Umbilical cord (tissue), 2 donors: ENCODE results near the gene ESM1. TPM values are rescaled to one million over a fixed set of nuclear protein-coding genes. Genes with fewer than 3 reads are reported as not detected.

Source experiments
- DNase-seq: peaks from one replicate; pipeline ENCODE4 v3.0.0-alpha.2; 2015; ENCODE audit warnings: low spot score
- total RNA-seq: library from RNA; depleted of rRNA; stranded (reverse); fragments of >200 nt; gene quantifications from one replicate; pipeline ENCODE4 v1.2.3, GENCODE V29; 2014; ENCODE audit warnings: low replicate concordance; ENCODE audit not compliant: insufficient read depth

The ESM1 gene
- total RNA-seq, 1 donor from 2014 or later: 13.7 TPM

GRCh38 chr5:54986269-54986654 is 869 bp upstream of the ESM1 start:
- no peak for DNase-seq

- peak; percentile 56 for DNase-seq
Measured at GRCh38 chr5:54981928-54982327, 3.5 kb downstream of the ESM1 start.

GRCh38 chr5:54975701-54976100 is 9.7 kb downstream of the ESM1 start:
- DNase-seq: no peak

GRCh38 chr5:54969856-54970828 is 15.3 kb downstream of the ESM1 start:
- DNase-seq: no peak

- no peak for DNase-seq
Measured at GRCh38 chr5:54969242-54969641, 16.2 kb downstream of the ESM1 start.

GRCh38 chr5:54965806-54966205 is 19.6 kb downstream of the ESM1 start:
- no peak for DNase-seq

GRCh38 chr5:54964405-54964804 is 21.0 kb downstream of the ESM1 start:
- no peak for DNase-seq

- no peak for DNase-seq
Measured at GRCh38 chr5:54959673-54960418, 25.5 kb downstream of the ESM1 start.

GRCh38 chr5:54956922-54957321 is 28.5 kb downstream of the ESM1 start:
- DNase-seq: no peak

GRCh38 chr5:54947187-54947586 is 38.2 kb downstream of the ESM1 start:
- no peak for DNase-seq

GRCh38 chr5:54946306-54946819 is 39.0 kb downstream of the ESM1 start:
- DNase-seq: no peak

GRCh38 chr5:54944364-54944763 is 41.0 kb downstream of the ESM1 start:
- DNase-seq: peak; percentile 21

- DNase-seq: no peak
Measured at GRCh38 chr5:54942064-54942778, 43.2 kb downstream of the ESM1 start.

- no peak for DNase-seq
Measured at GRCh38 chr5:54936201-54936600, 49.2 kb downstream of the ESM1 start.

- no peak for DNase-seq
Measured at GRCh38 chr5:54932789-54933188, 52.6 kb downstream of the ESM1 start.

GRCh38 chr5:54930736-54931135 is 54.7 kb downstream of the ESM1 start:
- no peak for DNase-seq

Other genes starting within 250 kb of the ESM1 start
- gene GZMK, start 38.7 kb upstream of the ESM1 start, total RNA-seq: not detected
- 0.96 TPM for gene GZMA, start 117.1 kb upstream of the ESM1 start, total RNA-seq
- gene GPX8, start 174.6 kb upstream of the ESM1 start, total RNA-seq: 135 TPM
- gene CDC20B, start 187.6 kb upstream of the ESM1 start, total RNA-seq: 0.96 TPM
- not detected for gene MCIDAS, start 241.7 kb upstream of the ESM1 start, total RNA-seq
- not detected for gene CCNO, start 248.0 kb upstream of the ESM1 start, total RNA-seq